Neural progenitor cell (in vitro differentiated cells): ENCODE measurements around the gene RNF157.

Source experiments
- EZH2 ChIP-seq: fragments of 200-600 bp; sonication (generic); IDR thresholded peaks from 2 replicates; pipeline ENCODE4 v1.6.1; 2017; ENCODE audit warnings: antibody characterized with exemption, mild to moderate bottlenecking, moderate library complexity
- TF ChIP-seq, protein P1 (sequence below): fragments of 200-600 bp; sonication (generic); IDR thresholded peaks from 2 replicates; pipeline ENCODE4 v1.5.1; 2017; ENCODE audit warnings: antibody characterized with exemption, mild to moderate bottlenecking

DNA sequence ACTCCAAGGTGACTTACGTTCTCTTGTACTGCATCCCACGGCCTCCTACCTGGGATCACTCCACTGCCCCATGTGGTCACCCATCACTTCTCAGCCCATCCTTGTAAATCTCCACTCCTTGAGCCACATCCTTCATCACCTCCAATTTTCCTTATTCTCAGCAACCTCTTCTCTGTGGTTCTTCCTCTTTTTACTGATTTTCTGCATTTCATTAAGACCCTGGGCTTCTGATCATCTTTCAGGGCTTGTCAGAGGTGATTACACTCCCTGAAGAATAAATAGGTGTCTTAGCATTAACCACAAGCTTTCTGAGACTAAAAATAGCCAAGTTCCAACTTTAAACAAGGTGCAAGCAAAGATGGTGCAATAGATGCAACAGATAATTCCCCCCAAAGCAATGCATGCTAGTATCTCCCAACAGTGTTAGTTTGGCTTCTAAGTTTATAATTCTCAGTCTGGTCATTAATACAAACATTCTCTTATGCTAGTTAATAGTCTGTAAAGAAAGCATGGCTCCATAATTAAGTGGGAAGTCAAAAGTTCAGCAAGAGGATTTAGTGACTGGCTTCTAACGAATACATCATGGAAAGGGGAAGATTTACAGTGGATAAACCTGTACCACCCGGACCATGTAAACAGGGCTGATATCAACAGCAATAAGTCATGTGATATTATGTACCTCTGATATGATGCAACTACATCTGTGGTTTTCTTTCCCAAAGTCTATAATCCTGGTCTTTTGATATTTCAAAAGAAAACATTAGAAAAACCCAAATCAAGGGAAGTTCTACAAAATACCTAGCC lies 51.9 kb downstream of the RNF157 start:
- TF ChIP-seq, protein P1, sequence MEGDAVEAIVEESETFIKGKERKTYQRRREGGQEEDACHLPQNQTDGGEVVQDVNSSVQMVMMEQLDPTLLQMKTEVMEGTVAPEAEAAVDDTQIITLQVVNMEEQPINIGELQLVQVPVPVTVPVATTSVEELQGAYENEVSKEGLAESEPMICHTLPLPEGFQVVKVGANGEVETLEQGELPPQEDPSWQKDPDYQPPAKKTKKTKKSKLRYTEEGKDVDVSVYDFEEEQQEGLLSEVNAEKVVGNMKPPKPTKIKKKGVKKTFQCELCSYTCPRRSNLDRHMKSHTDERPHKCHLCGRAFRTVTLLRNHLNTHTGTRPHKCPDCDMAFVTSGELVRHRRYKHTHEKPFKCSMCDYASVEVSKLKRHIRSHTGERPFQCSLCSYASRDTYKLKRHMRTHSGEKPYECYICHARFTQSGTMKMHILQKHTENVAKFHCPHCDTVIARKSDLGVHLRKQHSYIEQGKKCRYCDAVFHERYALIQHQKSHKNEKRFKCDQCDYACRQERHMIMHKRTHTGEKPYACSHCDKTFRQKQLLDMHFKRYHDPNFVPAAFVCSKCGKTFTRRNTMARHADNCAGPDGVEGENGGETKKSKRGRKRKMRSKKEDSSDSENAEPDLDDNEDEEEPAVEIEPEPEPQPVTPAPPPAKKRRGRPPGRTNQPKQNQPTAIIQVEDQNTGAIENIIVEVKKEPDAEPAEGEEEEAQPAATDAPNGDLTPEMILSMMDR, result no peak
- TF ChIP-seq EZH2, result no peak
